Smooth muscle cell (in vitro differentiated cells): ENCODE measurements around the gene SEL1L. TPM values are rescaled to one million over a fixed set of nuclear protein-coding genes. Genes with fewer than 3 reads are reported as not detected.
A peak's percentile ranks its signal among the peaks of the same experiment; 100 is the strongest.

Experiments used
- DNase-seq: peaks from one replicate; lab custom pipeline; 2025; ENCODE audit not compliant: unreplicated experiment; lab: John Stamatoyannopoulos, UW
- H2AFZ ChIP-seq: fragments of 200-600 bp; sonication (generic); 2 replicates; pipeline ENCODE4 v1.6.0; 2016; ENCODE audit warnings: antibody characterized with exemption, low read depth, mild to moderate bottlenecking
- H3F3A ChIP-seq: fragments of 200-600 bp; sonication (generic); 2 replicates; pipeline ENCODE4 v1.6.0; 2017; ENCODE audit warnings: antibody characterized with exemption, low read depth
- H3K27ac ChIP-seq: fragments of 200-600 bp; sonication (generic); 2 replicates; pipeline ENCODE4 v1.5.1; 2016; ENCODE audit warnings: low read depth, mild to moderate bottlenecking
- H3K27me3 ChIP-seq: fragments of 200-600 bp; sonication (generic); 2 replicates; pipeline ENCODE4 v1.6.1; 2016; ENCODE audit warnings: low read depth, mild to moderate bottlenecking
- H3K36me3 ChIP-seq: fragments of 200-600 bp; sonication (generic); 2 replicates; pipeline ENCODE4 v1.5.1; 2016; ENCODE audit warnings: low read depth
- H3K4me1 ChIP-seq: fragments of 200-600 bp; sonication (generic); 2 replicates; pipeline ENCODE4 v1.5.1; 2016; ENCODE audit warnings: low read depth
- H3K4me2 ChIP-seq: fragments of 200-600 bp; sonication (generic); 2 replicates; pipeline ENCODE4 v1.6.0; 2016; ENCODE audit warnings: mild to moderate bottlenecking
- H3K4me3 ChIP-seq: fragments of 200-600 bp; sonication (generic); 2 replicates; pipeline ENCODE4 v1.5.1; 2016; ENCODE audit warnings: mild to moderate bottlenecking
- H3K79me2 ChIP-seq: fragments of 200-600 bp; sonication (generic); 2 replicates; pipeline ENCODE4 v1.6.0; 2016; ENCODE audit warnings: low read depth, mild to moderate bottlenecking
- H3K9ac ChIP-seq: fragments of 200-600 bp; sonication (generic); 2 replicates; pipeline ENCODE4 v1.6.0; 2016; ENCODE audit warnings: low read depth
- H3K9me3 ChIP-seq: fragments of 200-600 bp; sonication (generic); replicated peaks from 2 replicates; pipeline ENCODE4 v1.5.1; 2016; ENCODE audit warnings: low read depth
- H4K20me1 ChIP-seq: fragments of 200-600 bp; sonication (generic); 2 replicates; pipeline ENCODE4 v1.6.0; 2016; ENCODE audit warnings: low read depth
- CTCF ChIP-seq: fragments of 200-600 bp; sonication (generic); IDR thresholded peaks from 2 replicates; pipeline ENCODE4 v1.5.1; 2017; ENCODE audit warnings: borderline replicate concordance, mild to moderate bottlenecking, antibody characterized with exemption; ENCODE audit not compliant: insufficient read depth, poor library complexity, severe bottlenecking
- WGBS: methylation state at CpG from one replicate; pipeline ENCODE4 v1.1.7; 2016; ENCODE audit warnings: low lambda C conversion rate; 5-methylcytosine and 5-hydroxymethylcytosine counted together
- polyA plus RNA-seq: library from polyadenylated mRNA; unstranded; fragments of >200 nt; fragmentation: Nextera tagmentation; extraction: Ambion mirVana; gene quantifications from 2 replicates; pipeline ENCODE4 v1.2.1, GENCODE V29; 2016
- total RNA-seq: library from RNA; depleted of rRNA; stranded (reverse); fragments of >200 nt; gene quantifications from 2 replicates; pipeline ENCODE4 v1.2.3, GENCODE V29; 2014

Gene SEL1L
- total and polyA plus RNA-seq, 2 experiments from 2014 or later: 36.8 to 78.8 TPM

GRCh38 chr14:81436296-81437138, 97.1 kb downstream of the SEL1L start:
- Histone ChIP-seq H3K27me3 (peaks cover 30% of the 10 kb centered on the region), H4K20me1 (no peaks in the 10 kb centered on the region), H3K9me3 (no peaks in the 10 kb centered on the region), H3F3A (no peaks in the 10 kb centered on the region), H3K79me2 (no peaks in the 10 kb centered on the region), H3K9ac (no peak overlapping the region), H3K4me2 (peak overlapping the region; percentile 90), H3K4me3 (peak overlapping the region; percentile 56), H3K4me1 (peaks cover 9% of the 10 kb centered on the region), H3K36me3 (no peaks in the 10 kb centered on the region), H3K27ac (no peak overlapping the region), H2AFZ (peak overlapping the region; percentile 59)
- no peak for DNase-seq
- WGBS: 2% methylated on average over 67 of the region's 79 CpGs
- TF ChIP-seq CTCF: no peak

GRCh38 chr14:81435391-81436295, 98.0 kb downstream of the SEL1L start:
- under 1% methylated on average over 60 of the region's 73 CpGs for WGBS
- no peaks in the 10 kb centered on the region for H3K9me3 ChIP-seq
- no peak for TF ChIP-seq CTCF
- H3K27me3 ChIP-seq: peaks cover 30% of the 10 kb centered on the region
- no peaks in the 10 kb centered on the region for H3F3A ChIP-seq
- peak overlapping the region; percentile 56 for H3K4me3 ChIP-seq
- no peaks in the 10 kb centered on the region for H3K36me3 ChIP-seq
- no peaks in the 10 kb centered on the region for H4K20me1 ChIP-seq
- H3K79me2 ChIP-seq: no peaks in the 10 kb centered on the region
- H3K4me2 ChIP-seq: peak overlapping the region; percentile 90
- DNase-seq: no peak
- no peak overlapping the region for H2AFZ ChIP-seq
- no peak overlapping the region for H3K9ac ChIP-seq
- H3K27ac ChIP-seq: no peak overlapping the region
- H3K4me1 ChIP-seq: peaks cover 9% of the 10 kb centered on the region

GRCh38 chr14:81435048-81435390, 98.6 kb downstream of the SEL1L start:
- H3K4me1 ChIP-seq: peaks cover 9% of the 10 kb centered on the region
- H3K4me3 ChIP-seq: peak overlapping the region; percentile 56
- H3K36me3 ChIP-seq: no peaks in the 10 kb centered on the region
- H3K27me3 ChIP-seq: peaks cover 30% of the 10 kb centered on the region
- DNase-seq: no peak
- H4K20me1 ChIP-seq: no peaks in the 10 kb centered on the region
- no peaks in the 10 kb centered on the region for H3K9me3 ChIP-seq
- no peak overlapping the region for H2AFZ ChIP-seq
- no peaks in the 10 kb centered on the region for H3K79me2 ChIP-seq
- no peaks in the 10 kb centered on the region for H3F3A ChIP-seq
- no peak overlapping the region for H3K27ac ChIP-seq
- 2% methylated on average over 6 of the region's 6 CpGs for WGBS
- peak overlapping the region; percentile 90 for H3K4me2 ChIP-seq
- H3K9ac ChIP-seq: no peak overlapping the region
- TF ChIP-seq CTCF: no peak
